HG03045 (cell line): ENCODE results near the gene HNRNPF.
"Not testable (repeated sequence)": the region's sequence is repeated elsewhere in the genome, so short reads cannot be mapped to it uniquely, and the experiment has no call there.

ENCODE experiments used
- ATAC-seq: cut with Tn5 transposase; IDR thresholded peaks from one replicate; pipeline ENCODE4 v1.9.1; 2021; ENCODE audit warnings: mild to moderate bottlenecking, moderate library complexity; ENCODE audit not compliant: unreplicated experiment

HNRNPF gene

GRCh38 chr10:43352951-43353350 lies 56.0 kb downstream of the HNRNPF start:
- no peak for ATAC-seq

GRCh38 chr10:43351301-43351700 lies 57.7 kb downstream of the HNRNPF start:
- ATAC-seq, result no peak

- no peak for ATAC-seq
These were observed 58.3 kb downstream of the HNRNPF start for GRCh38 chr10:43350686-43351085.

GRCh38 chr10:43350156-43350555 lies 58.8 kb downstream of the HNRNPF start:
- ATAC-seq, result no peak

DNA sequence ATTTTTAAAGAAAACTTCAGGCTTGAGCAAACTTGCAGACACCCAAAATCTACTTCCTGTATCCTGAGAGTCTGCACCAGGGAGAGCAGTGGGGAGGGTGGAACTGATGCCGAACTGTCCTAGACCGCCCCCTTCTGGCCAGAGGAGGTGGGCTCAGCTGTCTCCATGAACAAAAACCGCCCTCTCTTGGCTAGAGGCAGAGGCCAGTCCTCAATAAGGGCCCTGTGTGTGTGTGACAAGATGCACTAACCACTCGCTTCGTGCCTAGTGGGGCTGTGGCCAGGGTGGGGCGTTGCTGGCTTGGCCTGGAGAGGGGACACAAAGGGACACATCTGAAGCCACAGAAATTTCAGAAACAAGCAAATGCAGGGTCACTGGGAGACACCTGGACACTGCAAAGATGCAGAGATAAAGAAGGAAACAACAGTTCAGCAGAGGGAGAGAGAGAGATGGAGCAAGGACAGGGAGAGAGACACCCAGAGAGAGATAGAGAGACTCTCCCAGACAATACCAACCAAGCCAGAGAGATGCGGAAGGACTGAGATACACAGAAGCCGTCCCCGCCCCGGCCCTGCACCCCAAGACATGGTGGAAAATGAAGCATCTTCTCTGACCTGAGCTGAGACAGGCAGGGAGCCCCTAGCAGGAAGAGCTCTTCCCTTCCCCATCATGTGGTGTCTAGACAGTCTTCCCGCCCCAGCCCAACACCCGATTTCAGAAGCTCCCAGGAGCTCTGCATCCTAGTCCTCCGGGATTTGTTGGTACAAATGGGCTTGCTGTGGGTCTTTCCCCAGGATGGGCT lies 60.3 kb downstream of the HNRNPF start:
- ATAC-seq, result peak; percentile 98

DNA sequence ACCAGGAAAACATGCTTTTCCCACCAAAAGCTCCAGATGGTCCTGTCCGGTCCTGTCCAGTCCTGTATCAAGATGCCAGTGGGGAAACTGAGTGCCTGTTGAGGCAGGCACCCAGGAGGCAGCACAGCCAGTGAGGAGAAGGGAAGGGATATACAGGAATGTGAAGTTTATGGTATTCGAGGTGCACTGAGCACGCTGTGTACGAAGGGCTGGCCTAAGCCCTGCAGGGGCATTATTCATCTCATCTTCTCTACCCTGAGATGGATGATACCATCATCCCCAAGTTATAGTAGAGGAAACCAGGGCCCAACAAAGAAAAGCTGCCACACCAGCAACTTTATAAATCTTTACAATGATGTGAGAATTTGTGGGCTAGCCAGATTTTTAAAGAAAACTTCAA lies 61.0 kb downstream of the HNRNPF start:
- ATAC-seq, result no peak

DNA sequence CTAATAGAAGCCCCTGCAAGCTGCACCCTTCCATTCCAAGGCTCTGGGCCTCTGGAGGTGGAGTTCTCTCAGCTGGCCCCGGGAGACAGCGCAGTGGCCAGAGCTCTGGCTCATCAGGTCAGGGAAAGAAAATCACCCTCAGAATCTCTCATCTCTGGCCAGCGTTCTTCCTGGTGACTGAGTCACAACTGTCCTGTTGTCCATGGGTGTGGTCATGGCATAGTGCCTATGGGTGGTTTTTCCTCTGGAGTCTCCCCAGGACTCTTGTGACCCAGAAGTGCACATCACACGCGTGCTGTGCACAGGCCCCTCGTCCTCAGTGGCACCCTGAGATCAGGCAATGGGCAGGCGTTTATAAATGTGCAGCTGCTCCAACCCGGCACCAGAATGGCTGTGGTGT lies 64.9 kb downstream of the HNRNPF start:
- ATAC-seq, result no peak

DNA sequence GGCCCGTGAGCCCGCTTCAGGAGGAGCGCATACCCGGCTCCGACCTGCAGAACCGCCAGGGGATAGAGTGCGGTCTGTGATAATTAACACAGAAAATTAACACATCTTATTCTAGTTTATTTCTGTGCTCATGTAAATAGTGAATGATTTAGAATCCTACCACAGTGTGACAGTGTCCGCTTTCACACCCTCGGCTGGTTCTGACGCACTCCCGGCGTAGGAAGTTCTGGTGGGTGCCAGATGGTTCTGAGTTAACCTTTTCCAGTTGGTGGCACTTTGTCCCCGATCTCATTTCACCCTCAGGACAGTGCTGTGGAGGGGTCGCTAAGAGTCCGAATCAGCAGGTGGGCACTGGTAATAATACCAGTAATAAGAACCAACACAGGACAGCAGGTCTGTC lies 65.9 kb downstream of the HNRNPF start:
- ATAC-seq, result no peak

DNA sequence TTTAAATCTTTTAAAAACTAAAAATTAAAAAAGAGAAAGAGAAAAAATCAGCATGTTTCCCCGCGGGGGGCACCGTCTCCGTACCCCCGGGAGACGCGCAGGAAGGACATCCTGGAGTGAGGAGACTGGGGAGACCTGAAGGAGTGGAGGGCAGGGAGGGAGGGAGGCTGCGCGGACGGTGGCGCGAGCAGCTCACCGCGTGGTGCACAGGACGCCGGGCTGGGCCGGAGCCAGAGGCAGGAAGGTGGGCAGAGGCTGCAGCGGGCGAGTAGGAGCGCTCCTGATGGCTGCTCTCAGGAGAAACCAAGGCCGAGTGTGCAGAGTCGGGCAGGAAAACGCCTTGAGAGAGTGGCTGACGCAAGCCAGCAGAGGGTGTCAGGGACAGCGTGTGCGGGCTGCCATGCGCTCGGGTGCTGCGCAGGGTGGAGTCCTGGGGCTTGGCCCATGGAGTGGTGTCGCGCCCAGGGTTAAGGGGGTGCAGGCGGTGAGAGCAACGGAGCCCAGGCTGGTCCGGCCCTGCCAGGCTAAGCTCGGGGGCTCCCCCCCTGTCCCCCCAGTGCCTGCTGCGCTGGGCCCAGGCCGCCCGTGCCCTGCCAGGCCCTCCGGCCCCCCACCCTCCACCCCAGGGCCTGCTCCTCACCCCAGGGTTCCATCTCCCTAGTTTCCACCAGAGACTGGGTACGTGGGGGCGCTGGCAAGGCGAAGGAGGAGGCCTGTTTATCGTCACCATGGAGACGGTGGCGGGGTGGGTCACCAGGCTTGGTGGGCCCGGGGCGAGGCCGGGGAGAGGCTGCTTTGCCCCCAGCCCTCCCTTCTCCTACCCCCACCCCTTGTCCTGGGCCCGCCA lies 66.5 kb downstream of the HNRNPF start:
- ATAC-seq, result no peak

DNA sequence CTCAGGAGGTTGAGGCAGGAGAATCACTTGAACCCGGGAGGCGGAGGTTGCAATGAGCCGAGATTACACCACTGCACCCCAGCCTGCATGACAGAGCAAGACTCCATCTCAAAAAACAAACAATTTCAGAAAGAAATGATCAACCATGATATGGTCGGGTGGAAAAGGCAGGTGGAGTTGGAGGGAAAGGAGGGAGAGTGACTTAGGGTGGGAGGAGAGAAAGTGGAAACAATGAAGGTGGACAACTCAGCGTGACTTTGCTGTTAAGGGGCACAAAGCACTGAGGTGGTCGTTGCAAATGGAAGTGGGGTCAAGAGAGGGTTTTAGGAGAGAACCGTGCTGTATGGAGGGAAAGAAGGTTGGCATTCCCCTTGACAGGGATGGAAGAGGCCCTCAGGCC lies 67.5 kb downstream of the HNRNPF start:
- ATAC-seq, result no peak

- no peak for ATAC-seq
These were observed 68.4 kb downstream of the HNRNPF start for GRCh38 chr10:43340619-43341018.

GRCh38 chr10:43340101-43340500 lies 68.9 kb downstream of the HNRNPF start:
- no peak for ATAC-seq

DNA sequence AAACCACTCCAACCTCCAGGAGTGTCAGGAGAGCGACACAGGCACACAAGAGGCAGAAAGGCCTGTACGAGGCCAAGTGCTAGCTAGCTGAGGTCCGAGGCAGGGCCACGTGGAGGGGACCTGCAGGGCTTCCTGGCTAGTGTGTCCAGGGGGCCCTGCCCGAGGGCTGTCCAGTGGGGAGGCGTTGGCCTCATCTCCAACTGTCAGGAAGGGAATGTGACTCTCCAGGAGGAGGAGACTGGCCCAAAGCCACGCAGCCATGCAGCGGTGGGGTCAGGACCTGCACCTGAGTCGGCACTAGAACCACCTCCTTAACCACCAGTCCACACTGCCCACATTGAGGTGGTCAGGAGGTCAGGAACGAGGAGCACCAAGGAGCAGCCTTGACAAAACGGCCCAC lies 69.8 kb downstream of the HNRNPF start:
- no peak for ATAC-seq

GRCh38 chr10:43338117-43338516 lies 70.9 kb downstream of the HNRNPF start:
- no peak for ATAC-seq

GRCh38 chr10:43337536-43337935 lies 71.5 kb downstream of the HNRNPF start:
- ATAC-seq, result not testable (repeated sequence)

- no peak for ATAC-seq
These were observed 72.2 kb downstream of the HNRNPF start for GRCh38 chr10:43336641-43337318.

GRCh38 chr10:43336061-43336460 lies 72.9 kb downstream of the HNRNPF start:
- no peak for ATAC-seq
